ENCODE results near the gene PHF10.

The PHF10 gene

GRCh38 chr6:169665289-169665688 is 59.0 kb downstream of the PHF10 start:
- H3K27ac ChIP-seq: no peak overlapping the region
- TF ChIP-seq ZFX (IDR thresholded peaks at IDR 0.05): no peak
- no peak for TF ChIP-seq CTCF (conservative IDR thresholded peaks at IDR 0.05)

- TF ChIP-seq ZFX (IDR thresholded peaks at IDR 0.05) (no peak), CTCF (conservative IDR thresholded peaks at IDR 0.05) (no peak)
- no peak overlapping the region for H3K27ac ChIP-seq
These were observed 60.1 kb downstream of the PHF10 start for GRCh38 chr6:169664227-169664626.

GRCh38 chr6:169663468-169663867 is 60.8 kb downstream of the PHF10 start:
- TF ChIP-seq ZFX (IDR thresholded peaks at IDR 0.05) (no peak), CTCF (conservative IDR thresholded peaks at IDR 0.05) (no peak)
- no peak overlapping the region for H3K27ac ChIP-seq

GRCh38 chr6:169661391-169661756 is 62.9 kb downstream of the PHF10 start:
- no peak for TF ChIP-seq ZFX (IDR thresholded peaks at IDR 0.05)
- TF ChIP-seq CTCF (conservative IDR thresholded peaks at IDR 0.05): no peak
- H3K27ac ChIP-seq: no peak overlapping the region

GRCh38 chr6:169660751-169661390 is 63.4 kb downstream of the PHF10 start:
- H3K27ac ChIP-seq: no peak overlapping the region
- TF ChIP-seq ZFX (IDR thresholded peaks at IDR 0.05) (no peak), CTCF (conservative IDR thresholded peaks at IDR 0.05) (no peak)

- no peak for TF ChIP-seq CTCF (conservative IDR thresholded peaks at IDR 0.05)
- H3K27ac ChIP-seq: no peak overlapping the region
These were observed 64.3 kb downstream of the PHF10 start for GRCh38 chr6:169659820-169660610.

- TF ChIP-seq ZFX (IDR thresholded peaks at IDR 0.05): no peak
- TF ChIP-seq CTCF (conservative IDR thresholded peaks at IDR 0.05): no peak
- H3K27ac ChIP-seq: no peak overlapping the region
These were observed 67.1 kb downstream of the PHF10 start for GRCh38 chr6:169657284-169657610.
